Measurements from ENCODE around the gene DNER. TPM values are rescaled to one million over a fixed set of nuclear protein-coding genes. Genes with fewer than 3 reads are reported as not detected.

The DNER gene
- total RNA-seq, 1 experiment from 2014 or later, result 3.7 TPM

- TF ChIP-seq AFF4 (CRISPR knock-in tag; IDR thresholded peaks at IDR 0.05; ENCODE audit: borderline replicate concordance), result no peak
- no peak for TF ChIP-seq PREB (CRISPR knock-in tag; IDR thresholded peaks at IDR 0.05; ENCODE audit: borderline replicate concordance)
- no peak for TF ChIP-seq E2F4 (CRISPR knock-in tag; IDR thresholded peaks at IDR 0.05; ENCODE audit: borderline replicate concordance, low read depth)
Measured at GRCh38 chr2:229344955-229345354, 369.4 kb downstream of the DNER start (continued).

- H3K36me3 Mint-ChIP-seq, result peaks cover 7% of the 10 kb centered on the region
- ChIA-PET POLR2A (no interaction called here), CTCF (interaction anchor here (4.6 kb wide), 1 partner anchor 242 kb away, joined by 46 read pairs; no protein-coding TSS in a partner anchor)
- H3K27me3 Mint-ChIP-seq (ENCODE audit: low read depth), result no peaks in the 10 kb centered on the region
- no peak overlapping the region for H3K27ac Mint-ChIP-seq
- ATAC-seq, result no peak
- peaks cover 13% of the 10 kb centered on the region for H3K9me3 Mint-ChIP-seq
- no peak for DNase-seq (ENCODE audit: low spot score)
- no peak overlapping the region for H3K4me3 Mint-ChIP-seq
- no peaks in the 10 kb centered on the region for H3K4me1 Mint-ChIP-seq
- no peak for TF ChIP-seq RELA (CRISPR knock-in tag; IDR thresholded peaks at IDR 0.05; ENCODE audit: borderline replicate concordance)
- TF ChIP-seq ZNF416 (CRISPR knock-in tag; IDR thresholded peaks at IDR 0.05), result no peak
- no peak for TF ChIP-seq ZNF263 (CRISPR knock-in tag; IDR thresholded peaks at IDR 0.05; ENCODE audit: low read depth)
- no peak for TF ChIP-seq NFATC4 (CRISPR knock-in tag; IDR thresholded peaks at IDR 0.05)
- TF ChIP-seq E2F5 (CRISPR knock-in tag; IDR thresholded peaks at IDR 0.05), result no peak
- no peak for TF ChIP-seq ZNF317 (CRISPR knock-in tag; IDR thresholded peaks at IDR 0.05; ENCODE audit: borderline replicate concordance, low read depth)
- no peak for TF ChIP-seq ARID4B (CRISPR knock-in tag; IDR thresholded peaks at IDR 0.05; ENCODE audit: borderline replicate concordance)
- no peak for TF ChIP-seq E2F1 (CRISPR knock-in tag; IDR thresholded peaks at IDR 0.05)
- no peak for TF ChIP-seq ZSCAN18 (CRISPR knock-in tag; IDR thresholded peaks at IDR 0.05)
- TF ChIP-seq ZNF232 (CRISPR knock-in tag; IDR thresholded peaks at IDR 0.05), result no peak
- no peak for TF ChIP-seq ZNF281 (CRISPR knock-in tag; IDR thresholded peaks at IDR 0.05)
- no peak for TF ChIP-seq ERG (CRISPR knock-in tag; IDR thresholded peaks at IDR 0.05)
- no peak for TF ChIP-seq MXD4 (CRISPR knock-in tag; IDR thresholded peaks at IDR 0.05; ENCODE audit: borderline replicate concordance)
- no peak for TF ChIP-seq TCF7 (CRISPR knock-in tag; IDR thresholded peaks at IDR 0.05; ENCODE audit: low read depth)
Measured at GRCh38 chr2:229344151-229344551, 370.2 kb downstream of the DNER start.

All from WTC11 (cell line).